WERI-Rb-1 (cell line): Measurements from ENCODE around the gene KPNA5.

Experiments
- DNase-seq: peaks from one replicate; pipeline ENCODE4 v3.0.0-alpha.2; 2020
- H3K27ac ChIP-seq: fragments of 250-450 bp; sonication (Bioruptor Pico); 2 replicates; pipeline ENCODE4 v1.5.1; 2020; ENCODE audit warnings: mild to moderate bottlenecking, moderate library complexity
- H3K27me3 ChIP-seq: fragments of 250-450 bp; sonication (Bioruptor Pico); 2 replicates; pipeline ENCODE4 v1.5.1; 2021; ENCODE audit warnings: mild to moderate bottlenecking, low read depth, moderate library complexity; ENCODE audit not compliant: insufficient read depth, severe bottlenecking
- H3K36me3 ChIP-seq: fragments of 250-450 bp; sonication (Bioruptor Pico); 2 replicates; pipeline ENCODE4 v1.5.1; 2020; ENCODE audit warnings: mild to moderate bottlenecking, moderate library complexity
- H3K4me3 ChIP-seq: 2 replicates; pipeline ENCODE4 v1.5.1; 2011; ENCODE audit warnings: low read depth, mild to moderate bottlenecking, control low read depth, low read length
- H3K9me3 ChIP-seq: fragments of 250-450 bp; sonication (Bioruptor Pico); 2 replicates; pipeline ENCODE4 v1.5.1; 2021; ENCODE audit warnings: mild to moderate bottlenecking, moderate library complexity; ENCODE audit not compliant: severe bottlenecking
- CTCF ChIP-seq: IDR thresholded peaks from 2 replicates; pipeline ENCODE4 v1.5.1; 2011; ENCODE audit warnings: low read depth, mild to moderate bottlenecking, control low read depth, inconsistent platforms, low read length

The KPNA5 gene

GRCh38 chr6:116764629-116764960 is 83.6 kb downstream of the KPNA5 start:
- Histone ChIP-seq H3K27me3 (peaks cover 3% of the 10 kb centered on the region), H3K9me3 (no peaks in the 10 kb centered on the region), H3K36me3 (no peaks in the 10 kb centered on the region), H3K4me3 (peak overlapping the region; percentile 59), H3K27ac (no peak overlapping the region)
- no peak for DNase-seq
- TF ChIP-seq CTCF, result no peak

DNA sequence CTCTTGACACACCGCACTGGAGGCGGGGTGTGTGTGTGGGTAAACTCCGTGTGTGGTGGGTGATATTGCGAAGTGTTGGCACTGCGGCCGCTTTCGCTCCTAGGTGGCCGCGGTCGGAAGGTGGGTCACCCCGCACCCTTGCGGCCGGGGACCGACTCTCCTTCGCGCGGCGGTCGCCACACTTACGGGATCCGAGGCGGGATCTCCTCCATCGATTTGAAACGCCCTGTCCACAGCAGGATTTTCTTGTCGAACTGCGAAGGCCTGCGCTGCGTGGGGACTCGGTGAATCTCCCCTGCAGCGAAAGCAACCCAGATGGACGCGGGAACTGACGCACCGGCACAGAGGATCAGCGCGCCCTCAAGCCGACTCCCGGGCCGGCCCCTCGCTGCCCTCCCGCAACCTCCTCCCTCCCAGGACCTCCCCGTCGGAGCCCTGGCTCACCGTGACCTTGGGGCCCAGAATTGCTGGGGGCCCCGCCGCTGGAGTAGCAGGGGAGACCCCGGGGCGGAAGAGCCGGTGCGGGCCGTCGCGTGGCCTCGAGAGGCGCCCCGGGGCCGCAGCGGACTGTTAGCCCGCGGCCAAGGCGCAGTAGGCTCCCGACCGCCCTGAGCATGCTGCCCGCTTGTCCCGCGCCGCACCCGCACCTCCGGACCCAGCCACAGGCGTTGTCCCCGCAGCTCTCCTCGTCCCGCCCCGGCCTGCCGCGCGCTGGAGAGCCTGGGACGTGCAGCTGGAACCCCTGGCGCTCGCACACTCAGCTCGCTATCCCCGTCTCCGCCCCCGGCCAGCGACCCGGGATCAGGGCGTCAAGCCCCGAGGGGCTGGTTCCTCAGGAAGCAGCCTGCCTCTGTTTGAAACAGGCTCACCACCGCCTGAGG is 84.2 kb downstream of the KPNA5 start, which contains the start of gene FAM162B:
FAM162B (minus strand) TSS at position 759 of the 881 bp plus-strand sequence; CDS start at position 616, 143 bp downstream.
- DNase-seq, result peak; percentile 53
- Histone ChIP-seq H3K27ac (no peak within 1 kb of the TSS), H3K36me3 (no peaks in the 10 kb centered on the region), H3K27me3 (peaks cover 3% of the 10 kb centered on the region), H3K4me3 (peak within 1 kb of the TSS; percentile 59), H3K9me3 (no peaks in the 10 kb centered on the region)
- no peak for TF ChIP-seq CTCF

DNA sequence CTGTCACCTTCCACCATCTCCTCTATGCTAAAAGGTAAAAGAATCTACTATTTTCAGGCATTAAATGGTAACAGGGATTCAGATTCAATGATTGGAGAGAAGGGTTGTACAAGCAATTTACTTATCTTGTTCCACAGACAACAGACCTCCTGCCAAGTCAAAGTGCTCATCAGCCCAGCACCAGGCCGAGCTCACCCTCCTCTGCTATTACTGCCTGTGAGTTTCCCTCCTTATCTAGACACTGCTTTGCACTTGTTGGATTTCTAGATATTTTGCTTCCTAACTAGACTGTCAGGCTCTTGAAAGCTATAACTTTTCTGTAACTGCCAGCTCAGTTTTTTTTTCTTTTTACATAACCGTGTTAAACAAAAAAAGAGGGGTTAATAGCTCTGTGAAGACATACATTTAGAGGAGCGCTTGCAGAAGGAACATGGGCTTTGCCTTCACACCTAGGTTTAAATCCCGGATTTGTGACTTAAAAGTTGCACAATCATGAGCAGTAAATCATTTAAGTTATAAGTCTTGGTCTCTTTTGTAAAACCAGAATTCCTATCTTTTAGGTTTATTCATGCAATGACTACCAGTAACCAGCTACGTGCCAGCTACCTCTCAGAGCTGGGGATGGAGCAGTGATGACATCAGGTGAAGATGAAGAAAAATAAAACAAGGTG is 85.6 kb downstream of the KPNA5 start:
- no peak for TF ChIP-seq CTCF
- no peak overlapping the region for H3K4me3 ChIP-seq
- no peaks in the 10 kb centered on the region for H3K36me3 ChIP-seq
- H3K27me3 ChIP-seq, result peaks cover 3% of the 10 kb centered on the region
- no peak for DNase-seq
- H3K9me3 ChIP-seq, result no peaks in the 10 kb centered on the region
- H3K27ac ChIP-seq, result no peak overlapping the region

DNA sequence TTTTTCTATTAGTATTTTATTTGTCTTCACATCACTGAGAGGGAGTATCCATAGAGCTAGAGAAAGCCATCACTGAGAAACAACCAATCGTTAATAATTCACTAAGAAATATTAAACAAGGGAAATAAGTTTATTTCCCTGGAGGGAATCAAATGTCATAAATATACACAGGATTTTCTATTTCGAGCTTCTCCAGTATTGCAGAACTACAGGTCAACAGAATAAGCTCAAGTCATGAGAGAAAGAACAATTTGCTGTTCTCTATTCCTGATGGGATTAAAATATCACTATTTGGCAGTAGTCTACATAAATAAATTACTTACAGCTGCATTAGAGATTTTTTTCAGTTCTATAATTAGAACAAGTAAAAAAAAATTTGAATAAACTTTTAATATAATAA is 86.7 kb downstream of the KPNA5 start:
- no peaks in the 10 kb centered on the region for H3K36me3 ChIP-seq
- peaks cover 3% of the 10 kb centered on the region for H3K27me3 ChIP-seq
- no peak overlapping the region for H3K4me3 ChIP-seq
- no peak for TF ChIP-seq CTCF
- no peak overlapping the region for H3K27ac ChIP-seq
- H3K9me3 ChIP-seq, result no peaks in the 10 kb centered on the region
- no peak for DNase-seq

DNA sequence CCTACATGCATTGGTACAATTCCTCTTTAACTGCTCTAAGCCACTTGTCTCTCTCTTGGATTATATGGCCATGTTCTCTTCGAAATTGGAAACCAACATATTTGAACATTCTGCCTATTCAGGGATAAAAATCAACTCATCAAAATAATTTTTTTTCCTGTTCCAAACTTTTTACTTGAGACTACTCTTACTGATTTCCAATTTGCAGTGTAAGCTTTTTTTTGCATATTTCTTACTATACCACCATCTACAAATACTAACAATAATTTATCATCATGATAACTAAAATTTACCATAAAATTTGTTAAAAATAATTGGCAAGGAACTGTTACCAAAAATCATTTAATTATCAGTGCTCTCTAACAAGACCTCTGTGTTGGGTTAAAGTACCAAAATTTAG is 91.4 kb downstream of the KPNA5 start:
- H3K27me3 ChIP-seq, result no peaks in the 10 kb centered on the region
- DNase-seq, result no peak
- no peak overlapping the region for H3K4me3 ChIP-seq
- H3K9me3 ChIP-seq, result no peaks in the 10 kb centered on the region
- H3K27ac ChIP-seq, result no peak overlapping the region
- TF ChIP-seq CTCF, result no peak
- H3K36me3 ChIP-seq, result no peaks in the 10 kb centered on the region
